GM23338 (cell line): ENCODE measurements around the gene PGR. TPM values are rescaled to one million over a fixed set of nuclear protein-coding genes. Genes with fewer than 3 reads are reported as not detected.
A peak's percentile ranks its signal among the peaks of the same experiment; 100 is the strongest.

ENCODE experiments used
- ATAC-seq: fragments of 200-7000 bp; cut with Tn5 transposase; 3 replicates; pipeline ENCODE4 v1.9.1; 2020
- DNase-seq: peaks from one replicate; pipeline ENCODE4 v3.0.0-alpha.2; 2015; ENCODE audit warnings: low spot score
- H2AFZ ChIP-seq: fragments of 200-600 bp; sonication (generic); 2 replicates; pipeline ENCODE4 v1.8.0; 2016; ENCODE audit warnings: antibody characterized with exemption, mild to moderate bottlenecking, moderate library complexity
- H3F3A ChIP-seq: fragments of 200-600 bp; sonication (generic); replicated peaks from 2 replicates; pipeline ENCODE4 v1.8.0; 2017; ENCODE audit warnings: antibody characterized with exemption, mixed run types, low read depth
- H3K27ac ChIP-seq: fragments of 200-600 bp; sonication (generic); 2 replicates; pipeline ENCODE4 v1.6.1; 2016; ENCODE audit warnings: low read depth
- H3K27me3 ChIP-seq: fragments of 200-600 bp; sonication (generic); 2 replicates; pipeline ENCODE4 v1.8.0; 2016; ENCODE audit warnings: mild to moderate bottlenecking, mixed run types, moderate library complexity; ENCODE audit not compliant: insufficient read depth
- H3K36me3 ChIP-seq: fragments of 200-600 bp; sonication (generic); 2 replicates; pipeline ENCODE4 v1.8.0; 2016; ENCODE audit warnings: mild to moderate bottlenecking; ENCODE audit not compliant: insufficient read depth
- H3K4me1 ChIP-seq: fragments of 200-600 bp; sonication (generic); 2 replicates; pipeline ENCODE4 v1.8.0; 2016; ENCODE audit warnings: mild to moderate bottlenecking, moderate library complexity; ENCODE audit not compliant: insufficient read depth
- H3K4me2 ChIP-seq: fragments of 200-600 bp; sonication (generic); 2 replicates; pipeline ENCODE4 v1.7.1; 2017; ENCODE audit warnings: mixed run types
- H3K4me3 ChIP-seq: fragments of 200-600 bp; sonication (generic); 2 replicates; pipeline ENCODE4 v1.6.1; 2016; ENCODE audit warnings: mixed run types
- H3K79me2 ChIP-seq: fragments of 200-600 bp; sonication (generic); replicated peaks from 2 replicates; pipeline ENCODE4 v1.8.0; 2017; ENCODE audit warnings: mild to moderate bottlenecking; ENCODE audit not compliant: insufficient read depth
- H3K9me2 ChIP-seq: fragments of 200-600 bp; sonication (generic); 2 replicates; pipeline ENCODE4 v1.8.0; 2017; ENCODE audit not compliant: insufficient read depth
- H4K20me1 ChIP-seq: fragments of 200-600 bp; sonication (generic); replicated peaks from 2 replicates; pipeline ENCODE4 v1.8.0; 2017; ENCODE audit warnings: mild to moderate bottlenecking; ENCODE audit not compliant: insufficient read depth
- H3K27ac Mint-ChIP-seq: 2 replicates; pipeline ENCODE4 v1.8.0; 2020; ENCODE audit warnings: inconsistent platforms, mild to moderate bottlenecking, moderate library complexity, mixed read lengths
- H3K27me3 Mint-ChIP-seq: 3 replicates; pipeline ENCODE4 v1.8.0; 2022; ENCODE audit warnings: low read depth, mild to moderate bottlenecking, moderate library complexity, mixed read lengths, inconsistent platforms; ENCODE audit not compliant: insufficient read depth, poor library complexity
- H3K36me3 Mint-ChIP-seq: 3 replicates; pipeline ENCODE4 v1.8.0; 2021; ENCODE audit warnings: low read depth, mild to moderate bottlenecking, inconsistent platforms, moderate library complexity, mixed read lengths
- H3K4me1 Mint-ChIP-seq: 3 replicates; pipeline ENCODE4 v1.8.0; 2020; ENCODE audit warnings: mild to moderate bottlenecking, inconsistent platforms, mixed read lengths
- H3K4me3 Mint-ChIP-seq: 3 replicates; pipeline ENCODE4 v1.8.0; 2021; ENCODE audit warnings: moderate library complexity, mild to moderate bottlenecking, inconsistent platforms, mixed read lengths
- H3K9me3 Mint-ChIP-seq: 3 replicates; pipeline ENCODE4 v1.8.0; 2020; ENCODE audit warnings: moderate library complexity, mild to moderate bottlenecking, inconsistent platforms, mixed read lengths
- CREB1 ChIP-seq: fragments of 250-450 bp; sonication (Bioruptor Pico); IDR thresholded peaks from 2 replicates; pipeline ENCODE4 v1.5.0; 2020; ENCODE audit warnings: low read depth, mild to moderate bottlenecking, moderate library complexity
- EZH2 ChIP-seq: fragments of 200-600 bp; sonication (generic); IDR thresholded peaks from one replicate; pipeline ENCODE4 v1.8.0; 2017; ENCODE audit warnings: antibody characterized with exemption, mild to moderate bottlenecking, low read depth; ENCODE audit not compliant: unreplicated experiment
- POLR2AphosphoS5 ChIP-seq: IDR thresholded peaks from 2 replicates; pipeline ENCODE4 v1.6.1; 2016; ENCODE audit warnings: antibody characterized with exemption, low read depth
- STAT1 ChIP-seq: IDR thresholded peaks from one replicate; pipeline ENCODE4 v1.6.1; 2016; ENCODE audit warnings: antibody characterized with exemption; ENCODE audit not compliant: unreplicated experiment
- ZNF114 ChIP-seq: fragments of 250-450 bp; sonication (Bioruptor Pico); IDR thresholded peaks from 2 replicates; pipeline ENCODE4 v1.5.0; 2020; ENCODE audit warnings: mild to moderate bottlenecking, moderate library complexity
- ZNF331 ChIP-seq: fragments of 250-450 bp; sonication (Bioruptor Pico); IDR thresholded peaks from 2 replicates; pipeline ENCODE4 v1.5.0; 2020; ENCODE audit warnings: low read depth, mild to moderate bottlenecking, moderate library complexity
- polyA plus RNA-seq: library from polyadenylated mRNA; unstranded; fragments of >200 nt; fragmentation: Nextera tagmentation; extraction: Ambion mirVana; gene quantifications from 2 replicates; pipeline ENCODE4 v1.2.1, GENCODE V29; 2016
- total RNA-seq: library from RNA; depleted of rRNA; stranded (reverse); fragments of >200 nt; shearing (Covaris generic); gene quantifications from 2 replicates; pipeline ENCODE4 v1.2.3, GENCODE V29; 2014
- TF ChIP-seq, protein P1 (sequence below): IDR thresholded peaks from one replicate; pipeline ENCODE4 v1.6.1; 2018; ENCODE audit warnings: antibody characterized with exemption; ENCODE audit not compliant: unreplicated experiment
- TF ChIP-seq, protein P2 (sequence below), 2 experiments: fragments of 200-600 bp in 1 of 2; sonication (generic) in 1 of 2; conservative IDR thresholded peaks; 2 replicates each; pipeline versions ENCODE4 v1.5.1 to v1.6.1; 2016 to 2017; ENCODE audit warnings: antibody characterized with exemption in 2 of 2, low read depth in 2 of 2, mild to moderate bottlenecking in 2 of 2, moderate library complexity in 1 of 2

The PGR gene
- total and polyA plus RNA-seq, 2 experiments from 2014 or later = 0.07 to 0.11 TPM

DNA sequence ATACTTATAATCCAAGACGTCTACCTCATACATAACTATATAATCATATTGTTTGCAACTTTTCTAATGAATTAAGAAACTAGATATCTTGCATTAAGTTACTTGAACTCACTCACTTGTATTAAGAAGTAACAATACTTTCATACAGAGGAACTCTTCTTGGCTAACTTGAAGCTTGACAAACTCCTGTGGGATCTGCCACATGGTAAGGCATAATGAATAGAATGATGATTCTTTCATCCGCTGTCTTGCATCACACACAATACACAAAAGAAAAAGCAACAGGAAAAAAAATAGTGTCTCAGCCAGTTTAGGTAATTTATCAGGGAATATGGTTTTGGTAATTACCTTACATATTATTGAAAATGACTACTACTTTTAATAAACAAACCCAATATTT, 79.8 kb downstream of the PGR start:
- DNase-seq (no peak), ATAC-seq (no peak)
- H3K4me1 ChIP-seq = no peaks in the 10 kb centered on the region
- H3K79me2 ChIP-seq = no peaks in the 10 kb centered on the region
- H2AFZ ChIP-seq = no peak overlapping the region
- no peak overlapping the region for H3K4me2 ChIP-seq
- H4K20me1 ChIP-seq = no peaks in the 10 kb centered on the region
- Mint-ChIP-seq H3K4me3 (no peak overlapping the region), H3K4me1 (peaks cover 3% of the 10 kb centered on the region; the same call in 2 of the 3 replicates), H3K9me3 (no peaks in the 10 kb centered on the region), H3K27ac (peak overlapping the region; percentile 31; the same call in 1 of the 2 replicates), H3K36me3 (no peaks in the 10 kb centered on the region), H3K27me3 (no peaks in the 10 kb centered on the region)
- H3F3A ChIP-seq = no peaks in the 10 kb centered on the region
- no peaks in the 10 kb centered on the region for H3K9me2 ChIP-seq
- no peaks in the 10 kb centered on the region for H3K36me3 ChIP-seq
- no peak overlapping the region for H3K27ac ChIP-seq
- no peak for TF ChIP-seq ZNF114 (CRISPR knock-in tag)
- TF ChIP-seq STAT1 = no peak
- TF ChIP-seq, protein P1, sequence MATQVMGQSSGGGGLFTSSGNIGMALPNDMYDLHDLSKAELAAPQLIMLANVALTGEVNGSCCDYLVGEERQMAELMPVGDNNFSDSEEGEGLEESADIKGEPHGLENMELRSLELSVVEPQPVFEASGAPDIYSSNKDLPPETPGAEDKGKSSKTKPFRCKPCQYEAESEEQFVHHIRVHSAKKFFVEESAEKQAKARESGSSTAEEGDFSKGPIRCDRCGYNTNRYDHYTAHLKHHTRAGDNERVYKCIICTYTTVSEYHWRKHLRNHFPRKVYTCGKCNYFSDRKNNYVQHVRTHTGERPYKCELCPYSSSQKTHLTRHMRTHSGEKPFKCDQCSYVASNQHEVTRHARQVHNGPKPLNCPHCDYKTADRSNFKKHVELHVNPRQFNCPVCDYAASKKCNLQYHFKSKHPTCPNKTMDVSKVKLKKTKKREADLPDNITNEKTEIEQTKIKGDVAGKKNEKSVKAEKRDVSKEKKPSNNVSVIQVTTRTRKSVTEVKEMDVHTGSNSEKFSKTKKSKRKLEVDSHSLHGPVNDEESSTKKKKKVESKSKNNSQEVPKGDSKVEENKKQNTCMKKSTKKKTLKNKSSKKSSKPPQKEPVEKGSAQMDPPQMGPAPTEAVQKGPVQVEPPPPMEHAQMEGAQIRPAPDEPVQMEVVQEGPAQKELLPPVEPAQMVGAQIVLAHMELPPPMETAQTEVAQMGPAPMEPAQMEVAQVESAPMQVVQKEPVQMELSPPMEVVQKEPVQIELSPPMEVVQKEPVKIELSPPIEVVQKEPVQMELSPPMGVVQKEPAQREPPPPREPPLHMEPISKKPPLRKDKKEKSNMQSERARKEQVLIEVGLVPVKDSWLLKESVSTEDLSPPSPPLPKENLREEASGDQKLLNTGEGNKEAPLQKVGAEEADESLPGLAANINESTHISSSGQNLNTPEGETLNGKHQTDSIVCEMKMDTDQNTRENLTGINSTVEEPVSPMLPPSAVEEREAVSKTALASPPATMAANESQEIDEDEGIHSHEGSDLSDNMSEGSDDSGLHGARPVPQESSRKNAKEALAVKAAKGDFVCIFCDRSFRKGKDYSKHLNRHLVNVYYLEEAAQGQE = no peak
- TF ChIP-seq CREB1 (CRISPR knock-in tag) = no peak
- no peak for TF ChIP-seq POLR2AphosphoS5
- no peak for TF ChIP-seq ZNF331 (CRISPR knock-in tag)
- TF ChIP-seq, protein P2, sequence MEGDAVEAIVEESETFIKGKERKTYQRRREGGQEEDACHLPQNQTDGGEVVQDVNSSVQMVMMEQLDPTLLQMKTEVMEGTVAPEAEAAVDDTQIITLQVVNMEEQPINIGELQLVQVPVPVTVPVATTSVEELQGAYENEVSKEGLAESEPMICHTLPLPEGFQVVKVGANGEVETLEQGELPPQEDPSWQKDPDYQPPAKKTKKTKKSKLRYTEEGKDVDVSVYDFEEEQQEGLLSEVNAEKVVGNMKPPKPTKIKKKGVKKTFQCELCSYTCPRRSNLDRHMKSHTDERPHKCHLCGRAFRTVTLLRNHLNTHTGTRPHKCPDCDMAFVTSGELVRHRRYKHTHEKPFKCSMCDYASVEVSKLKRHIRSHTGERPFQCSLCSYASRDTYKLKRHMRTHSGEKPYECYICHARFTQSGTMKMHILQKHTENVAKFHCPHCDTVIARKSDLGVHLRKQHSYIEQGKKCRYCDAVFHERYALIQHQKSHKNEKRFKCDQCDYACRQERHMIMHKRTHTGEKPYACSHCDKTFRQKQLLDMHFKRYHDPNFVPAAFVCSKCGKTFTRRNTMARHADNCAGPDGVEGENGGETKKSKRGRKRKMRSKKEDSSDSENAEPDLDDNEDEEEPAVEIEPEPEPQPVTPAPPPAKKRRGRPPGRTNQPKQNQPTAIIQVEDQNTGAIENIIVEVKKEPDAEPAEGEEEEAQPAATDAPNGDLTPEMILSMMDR (conservative IDR thresholded peaks at IDR 0.05; ENCODE audit: low read depth in 2 of 2) = no peak
- no peak for TF ChIP-seq EZH2
- H3K27me3 ChIP-seq = no peaks in the 10 kb centered on the region
- H3K4me3 ChIP-seq = no peak overlapping the region

DNA sequence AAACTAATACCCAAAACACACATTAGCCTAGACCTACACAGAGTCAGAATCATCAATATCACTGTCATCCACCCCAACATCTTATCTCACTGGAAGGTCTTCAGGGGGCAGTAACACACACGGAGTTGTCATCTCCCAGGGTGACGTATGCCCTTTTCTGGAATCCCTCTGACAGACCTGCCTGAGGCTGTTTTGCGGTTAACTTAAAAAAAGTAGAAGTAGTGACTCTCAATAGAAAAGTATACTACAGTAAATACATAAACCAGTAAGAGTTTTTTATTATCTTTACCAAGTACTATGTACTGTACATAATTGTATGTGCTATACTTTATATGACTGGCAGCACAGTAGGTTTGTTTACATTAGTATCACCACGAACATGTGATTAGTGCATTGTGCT, 80.5 kb downstream of the PGR start:
- Histone ChIP-seq H3K79me2 (no peaks in the 10 kb centered on the region), H3K27ac (no peak overlapping the region), H3K4me1 (no peaks in the 10 kb centered on the region), H3K4me3 (no peak overlapping the region), H2AFZ (no peak overlapping the region), H4K20me1 (no peaks in the 10 kb centered on the region), H3F3A (no peaks in the 10 kb centered on the region), H3K36me3 (no peaks in the 10 kb centered on the region), H3K4me2 (no peak overlapping the region), H3K9me2 (no peaks in the 10 kb centered on the region), H3K27me3 (no peaks in the 10 kb centered on the region)
- TF ChIP-seq, protein P2 (conservative IDR thresholded peaks at IDR 0.05; ENCODE audit: low read depth in 2 of 2) = peak in 1 of 2 experiments; percentile 53; a peak in 2 of 4 replicates
- no peak for TF ChIP-seq POLR2AphosphoS5
- Mint-ChIP-seq H3K4me1 (peaks cover 3% of the 10 kb centered on the region; the same call in 2 of the 3 replicates), H3K36me3 (no peaks in the 10 kb centered on the region), H3K4me3 (no peak overlapping the region), H3K27ac (no peak overlapping the region), H3K9me3 (no peaks in the 10 kb centered on the region), H3K27me3 (no peaks in the 10 kb centered on the region)
- ATAC-seq (no peak), DNase-seq (peak; percentile 17)
